Measurements from ENCODE around the gene TNS1.
"Not testable (repeated sequence)": the region's sequence is repeated elsewhere in the genome, so short reads cannot be mapped to it uniquely, and the experiment has no call there.

Gene TNS1

GRCh38 chr2:217812170-217812569 lies 190.6 kb downstream of the TNS1 start:
- no peak for DNase-seq (ENCODE audit: low read depth)

DNA sequence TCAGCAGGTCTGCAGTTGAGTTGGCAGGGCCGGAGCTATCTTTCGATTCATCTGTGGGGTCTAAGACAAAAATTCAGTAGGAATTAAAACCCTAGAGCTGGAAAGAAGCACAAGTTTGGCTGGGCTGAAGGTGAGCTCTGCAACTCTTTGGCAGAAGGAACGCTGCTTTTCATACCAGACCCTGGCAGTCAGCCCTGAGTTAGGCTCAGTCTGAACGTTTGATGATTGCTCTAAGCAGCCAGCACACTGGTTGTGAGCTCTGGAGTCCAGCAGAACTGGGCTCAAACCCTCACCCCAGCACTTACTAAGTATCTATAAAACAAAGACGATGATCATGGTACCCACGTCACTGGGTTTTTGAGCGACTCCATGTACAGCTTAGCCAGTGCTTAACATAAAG lies 192.5 kb downstream of the TNS1 start:
- DNase-seq (ENCODE audit: low read depth), result no peak

- no peak for DNase-seq (ENCODE audit: low read depth)
Measured at GRCh38 chr2:217809736-217810135, 193.1 kb downstream of the TNS1 start.

GRCh38 chr2:217808967-217809366 lies 193.8 kb downstream of the TNS1 start:
- not testable (repeated sequence) for DNase-seq (ENCODE audit: low read depth)

DNA sequence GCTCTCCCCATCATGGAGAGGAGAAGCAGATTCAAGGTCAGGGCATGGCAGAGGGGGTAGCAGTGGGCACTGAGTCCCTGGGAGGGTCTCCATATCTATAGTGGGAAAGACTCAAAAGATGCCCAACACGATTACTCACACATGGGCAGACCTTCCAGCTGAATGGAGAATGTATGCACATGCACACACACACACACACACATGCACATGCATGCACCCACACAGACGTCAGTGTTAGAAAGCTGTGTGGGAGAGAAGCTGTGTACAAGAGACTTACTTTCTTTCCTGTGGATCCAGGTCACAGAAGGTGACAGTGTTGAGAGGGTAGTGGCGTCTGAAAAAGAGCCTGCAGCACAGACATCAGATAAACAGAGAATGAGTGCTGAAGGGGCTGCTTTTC lies 194.5 kb downstream of the TNS1 start:
- DNase-seq (ENCODE audit: low read depth), result no peak

DNA sequence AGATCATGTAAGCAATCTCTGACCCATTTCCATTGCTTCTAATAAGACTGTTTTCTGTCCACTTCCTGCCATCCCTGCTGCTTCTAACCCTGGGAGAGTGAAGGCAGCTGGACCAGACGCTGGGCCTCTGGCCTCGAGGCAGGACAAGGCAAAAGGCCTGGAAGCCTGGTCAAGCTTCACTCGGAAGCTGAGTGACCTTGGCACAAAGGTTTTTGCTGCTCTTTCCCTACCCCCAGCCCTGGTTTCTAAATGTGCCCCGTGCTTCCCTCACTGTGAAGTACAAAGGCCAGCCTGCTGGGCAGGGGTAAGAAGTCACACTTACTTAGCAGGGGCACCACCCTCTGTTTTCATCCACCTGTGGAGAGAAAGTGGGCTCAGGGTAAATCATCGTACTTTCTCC lies 195.0 kb downstream of the TNS1 start:
- DNase-seq (ENCODE audit: low read depth), result no peak

GRCh38 chr2:217807025-217807424 lies 195.8 kb downstream of the TNS1 start:
- no peak for DNase-seq (ENCODE audit: low read depth)

DNA sequence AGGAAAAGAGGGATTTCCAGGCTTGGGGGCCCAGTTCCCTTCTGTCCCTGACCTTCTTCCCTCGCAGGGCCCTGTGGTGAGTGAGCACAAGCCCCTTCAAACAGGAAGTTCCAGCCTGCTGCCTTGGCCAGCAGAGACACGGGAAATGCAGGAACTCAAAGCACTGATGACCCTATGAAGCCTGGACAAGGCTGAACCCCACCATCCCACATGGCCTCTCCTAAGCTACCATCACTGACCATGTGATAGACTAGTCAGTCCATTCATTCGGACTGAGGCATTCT lies 196.4 kb downstream of the TNS1 start:
- DNase-seq (ENCODE audit: low read depth), result no peak

DNA sequence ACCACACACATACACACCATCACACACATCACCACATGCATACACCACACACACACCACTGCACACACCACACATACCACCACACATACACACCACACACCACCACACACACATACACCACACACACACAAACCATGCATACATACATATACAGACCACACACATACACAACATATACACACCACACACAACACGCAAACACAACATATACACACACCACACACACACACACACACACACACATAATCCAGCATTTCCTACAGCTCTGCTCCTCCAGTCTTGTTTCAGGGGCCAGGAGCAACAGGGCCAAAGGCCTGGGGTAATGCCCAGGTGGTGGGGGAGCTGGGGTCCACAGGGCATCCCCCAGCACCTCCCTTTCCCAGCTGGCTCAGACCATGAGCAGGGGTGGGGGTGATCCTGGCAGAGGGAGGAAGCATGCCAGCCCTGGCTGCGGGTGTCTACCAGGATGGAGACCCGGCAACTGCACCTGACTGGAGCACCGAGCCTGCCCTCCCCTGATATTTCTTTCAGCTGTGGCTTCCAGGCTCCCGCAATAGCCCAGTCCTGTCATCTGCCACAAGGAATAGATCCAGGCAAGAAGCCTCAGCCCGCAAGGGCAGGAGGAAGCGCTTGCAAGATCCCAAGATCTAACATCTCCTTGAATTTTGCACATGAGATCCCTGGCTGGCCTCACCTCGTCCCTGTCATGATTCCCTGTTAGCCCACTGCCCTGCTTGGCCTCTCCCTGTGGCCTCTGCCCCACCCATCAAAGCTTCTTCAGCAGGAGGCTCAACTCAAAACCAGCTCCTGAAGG lies 196.9 kb downstream of the TNS1 start:
- no peak for DNase-seq (ENCODE audit: low read depth)

DNA sequence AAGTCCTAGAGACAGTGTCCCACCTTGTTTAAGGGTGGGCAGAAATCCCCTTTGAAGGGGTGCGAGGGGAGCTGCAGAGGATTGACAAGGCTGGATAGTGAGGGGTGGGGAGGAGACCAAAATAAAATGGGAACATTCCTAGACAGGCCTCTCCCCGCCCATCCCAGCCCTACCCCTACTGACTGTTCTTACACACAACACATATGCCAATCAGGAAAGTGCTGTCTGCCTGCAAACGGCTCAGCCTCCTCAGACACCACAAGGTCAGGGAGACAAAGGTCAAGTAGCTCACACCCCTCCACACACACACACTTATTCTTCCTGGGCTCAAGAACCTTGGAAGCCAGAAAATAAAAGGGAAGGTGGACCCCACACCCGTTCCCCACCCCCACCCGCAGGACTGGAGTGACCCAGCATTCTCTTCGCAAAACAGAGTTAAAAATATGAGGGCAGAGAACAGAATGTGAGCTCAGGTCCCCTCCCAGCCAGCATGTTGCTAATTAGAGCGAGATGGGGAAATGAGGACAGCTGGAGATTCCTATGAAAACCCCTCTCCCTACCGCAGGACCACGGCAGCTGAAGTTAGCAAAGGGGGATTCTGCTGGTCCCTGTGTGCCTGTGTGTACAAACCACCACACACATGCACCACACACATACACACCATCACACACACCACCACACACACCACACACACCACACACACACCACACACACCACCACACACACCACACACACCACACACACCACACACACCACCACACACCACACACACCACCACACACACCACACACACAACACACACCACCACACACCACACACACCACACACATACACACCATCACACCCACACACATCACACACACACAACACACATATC lies 197.8 kb downstream of the TNS1 start:
- DNase-seq (ENCODE audit: low read depth), result no peak

DNA sequence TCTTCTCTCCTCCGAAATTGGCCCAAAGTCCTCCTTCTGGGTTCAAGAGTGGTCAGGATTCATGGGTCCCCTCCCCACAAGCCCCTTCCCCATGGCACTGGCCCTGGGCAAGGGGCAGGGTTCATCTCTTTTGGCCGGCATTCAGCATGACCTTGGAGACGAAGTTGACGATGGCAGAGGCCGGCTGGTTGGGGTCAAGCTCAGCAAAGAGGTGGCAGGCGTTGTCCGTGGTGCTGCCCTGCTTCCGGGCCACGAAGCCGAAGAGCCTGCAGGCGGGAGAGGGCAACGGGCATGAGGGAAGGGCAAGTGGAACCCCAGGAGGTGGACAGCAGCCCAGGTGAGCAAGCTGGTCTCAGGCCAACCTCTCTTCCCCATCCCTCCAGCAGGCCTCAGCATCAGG lies 198.5 kb downstream of the TNS1 start:
- no peak for DNase-seq (ENCODE audit: low read depth)

DNA sequence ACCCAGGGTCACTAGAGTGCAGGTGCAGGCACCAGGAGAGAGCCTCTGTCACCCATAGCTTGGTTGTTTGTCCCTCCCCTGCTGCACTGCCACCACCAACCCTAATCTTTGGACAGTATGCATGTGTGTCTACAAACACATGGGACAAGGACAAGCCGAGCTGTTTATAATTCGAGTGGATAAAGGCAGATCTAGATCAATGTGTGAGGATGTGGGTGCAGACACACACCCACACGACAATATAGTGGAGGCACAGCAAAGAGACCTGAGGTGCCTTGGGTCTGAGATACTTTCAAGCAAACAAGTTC lies 199.2 kb downstream of the TNS1 start:
- no peak for DNase-seq (ENCODE audit: low read depth)

GRCh38 chr2:217802876-217803652 lies 199.7 kb downstream of the TNS1 start:
- no peak for DNase-seq (ENCODE audit: low read depth)

- no peak for DNase-seq (ENCODE audit: low read depth)
Measured at GRCh38 chr2:217802266-217802665, 200.5 kb downstream of the TNS1 start.

GRCh38 chr2:217801711-217802110 lies 201.1 kb downstream of the TNS1 start:
- no peak for DNase-seq (ENCODE audit: low read depth)

DNA sequence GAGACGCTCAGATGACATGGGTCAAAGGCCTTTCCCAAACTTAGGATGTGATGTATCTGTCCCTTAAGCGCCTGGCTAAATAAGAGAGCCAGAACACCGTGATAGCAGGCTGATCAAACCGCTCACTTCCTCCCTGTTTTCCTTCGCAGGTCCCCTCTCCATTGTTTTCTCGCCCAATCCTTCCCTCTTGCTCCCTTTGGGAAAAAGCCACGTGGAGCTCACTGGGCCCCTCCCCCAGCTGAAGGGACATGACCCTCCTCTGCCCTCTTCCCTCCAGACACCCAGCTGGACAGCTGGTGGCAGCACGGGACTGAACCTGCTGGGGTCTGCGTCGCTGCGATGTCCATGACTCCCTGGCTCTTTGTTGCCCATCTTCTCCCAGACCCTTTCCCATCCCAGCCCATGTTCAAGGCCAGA lies 201.7 kb downstream of the TNS1 start:
- DNase-seq (ENCODE audit: low read depth), result no peak

DNA sequence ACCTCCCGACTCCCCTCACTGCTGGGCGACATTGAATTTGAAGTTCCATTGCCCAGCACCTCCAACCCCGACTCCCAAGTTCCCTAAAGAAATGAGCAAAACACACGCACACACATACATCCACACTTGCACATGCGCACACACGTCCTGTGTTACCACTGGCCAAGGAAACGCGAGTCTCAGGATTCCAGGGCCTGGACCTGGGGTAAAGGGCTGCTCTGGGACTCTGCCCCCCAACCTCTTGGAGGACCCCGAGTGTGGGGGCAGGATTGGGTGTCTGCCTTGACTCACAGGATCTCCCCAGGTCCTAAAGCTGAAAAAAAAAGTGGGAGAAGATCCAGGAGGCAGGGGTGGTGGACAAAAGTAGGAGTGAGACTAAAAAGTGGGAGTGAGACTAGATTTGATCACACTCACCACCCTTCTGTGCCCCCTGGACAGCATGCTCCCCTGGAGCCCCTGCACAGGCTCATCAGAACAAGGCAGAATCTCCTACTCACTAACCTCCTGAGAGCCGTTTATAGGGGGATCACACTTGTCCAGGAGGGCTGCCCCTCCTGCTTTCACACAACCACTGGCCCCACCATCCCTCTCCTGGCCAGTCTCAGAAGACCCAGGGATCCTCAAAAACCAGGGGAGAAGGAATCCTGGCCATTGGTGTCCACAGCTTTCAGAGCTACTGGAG lies 202.2 kb downstream of the TNS1 start:
- no peak for DNase-seq (ENCODE audit: low read depth)

DNA sequence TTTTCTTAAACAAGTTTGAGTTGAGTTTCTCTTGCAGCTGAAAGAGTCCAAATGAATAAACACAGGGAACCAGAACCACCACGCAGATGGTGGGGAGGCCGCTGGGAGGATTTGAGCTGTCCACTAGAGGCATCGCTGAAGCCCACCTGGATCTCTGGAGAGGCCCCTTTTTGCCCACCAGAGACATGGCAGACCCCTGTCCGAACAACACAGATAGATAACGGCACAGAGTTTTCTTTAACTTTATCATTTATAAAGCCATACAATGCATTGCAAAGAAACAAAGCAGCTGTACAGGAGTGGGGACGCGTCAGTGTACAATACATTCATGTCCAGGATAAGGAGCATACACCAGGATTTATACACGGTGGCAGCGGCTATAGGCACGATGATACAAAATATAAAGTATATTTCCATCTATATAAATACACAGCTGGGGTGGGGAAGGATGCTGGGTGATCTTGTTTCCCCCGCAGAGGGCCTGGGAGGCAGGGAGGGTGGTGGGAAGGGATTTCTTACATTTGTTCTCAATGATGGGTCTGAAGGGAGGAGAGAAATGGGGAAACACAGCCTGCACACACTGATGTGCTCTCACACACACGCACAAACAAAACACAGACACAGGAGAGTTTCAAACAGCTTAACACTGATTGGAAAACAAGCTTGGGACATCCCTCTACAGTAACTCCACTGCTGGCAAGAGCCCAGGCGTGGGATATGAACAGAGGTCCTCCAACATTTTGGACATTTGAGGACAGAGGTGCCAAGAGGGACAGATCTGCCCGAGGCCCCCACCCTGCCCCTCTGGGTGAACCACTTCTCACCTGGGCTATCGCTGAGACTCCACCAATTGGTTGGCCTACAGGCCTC lies 203.0 kb downstream of the TNS1 start:
- DNase-seq (ENCODE audit: low read depth), result no peak

GRCh38 chr2:217798743-217799562 lies 203.8 kb downstream of the TNS1 start:
- no peak for DNase-seq (ENCODE audit: low read depth)

- no peak for DNase-seq (ENCODE audit: low read depth)
Measured at GRCh38 chr2:217798191-217798590, 204.6 kb downstream of the TNS1 start.

Measured in stimulated activated CD8-positive, alpha-beta memory T cell treated with anti-CD3 and anti-CD28 coated beads, Interleukin-12 subunit alpha, Interleukin-12 subunit beta, amount 100 ng/mL, for 1 hour (primary cell).